ENCODE data around the gene THEMIS2.

DNA sequence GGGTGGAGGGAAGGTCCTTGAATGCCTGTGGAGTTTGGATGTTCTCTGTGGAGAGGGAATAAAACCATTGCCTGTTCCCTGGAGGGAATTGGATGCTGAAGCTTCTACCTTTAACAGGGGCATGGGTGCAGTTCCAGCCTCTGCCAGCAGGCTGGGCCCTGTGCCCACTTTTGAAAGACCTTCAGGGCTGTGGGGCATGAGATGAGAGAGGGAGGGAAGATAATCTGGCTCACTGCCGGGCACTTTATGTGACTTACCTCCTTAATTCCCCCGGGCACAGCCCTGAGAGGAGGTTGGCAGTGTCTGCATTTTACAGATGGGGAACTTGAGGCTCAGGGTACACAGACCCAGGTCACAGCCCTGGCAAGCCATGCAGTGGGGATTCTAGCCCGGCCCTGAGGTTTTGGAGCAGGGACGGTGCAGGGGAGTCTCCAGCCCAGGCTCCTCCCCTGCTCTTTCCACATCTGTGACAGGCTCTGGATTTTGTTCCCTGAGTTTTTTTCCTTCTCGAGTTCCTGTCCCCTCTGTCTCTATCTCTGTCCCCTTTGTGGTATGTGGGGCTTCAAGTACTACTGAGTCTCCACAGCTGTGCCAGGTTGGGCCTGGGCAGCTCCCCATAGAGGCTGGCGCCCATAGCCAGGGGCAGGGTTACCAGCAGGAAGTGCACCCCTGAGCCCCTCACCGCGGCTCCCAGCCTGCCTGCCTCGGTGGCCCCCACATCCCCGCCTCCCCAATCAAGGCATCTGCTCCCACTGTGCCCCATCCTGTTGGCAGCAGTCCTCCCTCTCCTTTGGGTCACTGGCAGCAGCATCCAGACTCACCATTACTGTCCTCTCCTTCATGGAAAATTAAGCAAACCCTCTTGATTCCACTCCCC, 14.0 kb upstream of the THEMIS2 start:
- TF ChIP-seq, protein P1, sequence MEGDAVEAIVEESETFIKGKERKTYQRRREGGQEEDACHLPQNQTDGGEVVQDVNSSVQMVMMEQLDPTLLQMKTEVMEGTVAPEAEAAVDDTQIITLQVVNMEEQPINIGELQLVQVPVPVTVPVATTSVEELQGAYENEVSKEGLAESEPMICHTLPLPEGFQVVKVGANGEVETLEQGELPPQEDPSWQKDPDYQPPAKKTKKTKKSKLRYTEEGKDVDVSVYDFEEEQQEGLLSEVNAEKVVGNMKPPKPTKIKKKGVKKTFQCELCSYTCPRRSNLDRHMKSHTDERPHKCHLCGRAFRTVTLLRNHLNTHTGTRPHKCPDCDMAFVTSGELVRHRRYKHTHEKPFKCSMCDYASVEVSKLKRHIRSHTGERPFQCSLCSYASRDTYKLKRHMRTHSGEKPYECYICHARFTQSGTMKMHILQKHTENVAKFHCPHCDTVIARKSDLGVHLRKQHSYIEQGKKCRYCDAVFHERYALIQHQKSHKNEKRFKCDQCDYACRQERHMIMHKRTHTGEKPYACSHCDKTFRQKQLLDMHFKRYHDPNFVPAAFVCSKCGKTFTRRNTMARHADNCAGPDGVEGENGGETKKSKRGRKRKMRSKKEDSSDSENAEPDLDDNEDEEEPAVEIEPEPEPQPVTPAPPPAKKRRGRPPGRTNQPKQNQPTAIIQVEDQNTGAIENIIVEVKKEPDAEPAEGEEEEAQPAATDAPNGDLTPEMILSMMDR (IDR thresholded peaks at IDR 0.05): peak in 3 of 4 experiments; percentile 73 to 90 (median 89)
- no peak for TF ChIP-seq POLR2A (IDR thresholded peaks at IDR 0.05)
- TF ChIP-seq POLR2AphosphoS5 (IDR thresholded peaks at IDR 0.05): peak; percentile 45
- no peak for TF ChIP-seq EP300 (IDR thresholded peaks at IDR 0.05)
